Ramos (cell line): ENCODE data around the gene USP46.

Experiments used
- in situ Hi-C: fragments of 300-500 bp; cut with MboI; formaldehyde crosslinking; loops from one replicate; pipeline ENCODE4 v1.14.3; 2022; ENCODE audit warnings: low sequenced_read_pairs; ENCODE audit not compliant: unreplicated experiment

USP46 gene

GRCh38 chr4:52659001-52659721 lies at the start of gene USP46:
TSS of gene USP46 (minus strand) at chr4:52659301. CDS start at chr4:52659150, 151 bp downstream.
- in situ Hi-C loops, result no loop called here

GRCh38 chr4:52704661-52705060 lies 45.6 kb upstream of the USP46 start:
- in situ Hi-C loops, result no loop called here

- in situ Hi-C loops, result no loop called here
These were observed 45.0 kb upstream of the USP46 start for GRCh38 chr4:52704133-52704532.

- in situ Hi-C loops, result no loop called here
These were observed 42.1 kb upstream of the USP46 start for GRCh38 chr4:52701207-52701606.

- in situ Hi-C loops, result no loop called here
These were observed 35.8 kb upstream of the USP46 start for GRCh38 chr4:52694936-52695335.

- in situ Hi-C loops, result no loop called here
These were observed 34.4 kb upstream of the USP46 start for GRCh38 chr4:52693492-52693891.

GRCh38 chr4:52689096-52689495 lies 30.0 kb upstream of the USP46 start:
- in situ Hi-C loops, result no loop called here

- in situ Hi-C loops, result no loop called here
These were observed 28.6 kb upstream of the USP46 start for GRCh38 chr4:52687696-52688095.

- in situ Hi-C loops, result no loop called here
These were observed 26.2 kb upstream of the USP46 start for GRCh38 chr4:52685316-52685715.

GRCh38 chr4:52684896-52685295 lies 25.8 kb upstream of the USP46 start:
- in situ Hi-C loops, result no loop called here

- in situ Hi-C loops, result no loop called here
These were observed 21.3 kb upstream of the USP46 start for GRCh38 chr4:52680381-52680780.

GRCh38 chr4:52676536-52676935 lies 17.4 kb upstream of the USP46 start:
- in situ Hi-C loops, result no loop called here

- in situ Hi-C loops, result no loop called here
These were observed 16.0 kb upstream of the USP46 start for GRCh38 chr4:52675111-52675510.

GRCh38 chr4:52670739-52671138 lies 11.6 kb upstream of the USP46 start:
- in situ Hi-C loops, result no loop called here

- in situ Hi-C loops, result no loop called here
These were observed 11.0 kb upstream of the USP46 start for GRCh38 chr4:52670121-52670520.

GRCh38 chr4:52665592-52665991 lies 6.5 kb upstream of the USP46 start:
- in situ Hi-C loops, result loop anchor here (10.0 kb wide), 1 partner anchor 291 kb away; no protein-coding TSS in a partner anchor

GRCh38 chr4:52664479-52664878 lies 5.4 kb upstream of the USP46 start:
- in situ Hi-C loops, result loop anchor here (10.0 kb wide), 1 partner anchor 290 kb away; no protein-coding TSS in a partner anchor

- in situ Hi-C loops, result loop anchor here (10.0 kb wide), 1 partner anchor 287 kb away; no protein-coding TSS in a partner anchor
These were observed 3.0 kb upstream of the USP46 start for GRCh38 chr4:52661966-52662690.

- in situ Hi-C loops, result loop anchor here (10.0 kb wide), 1 partner anchor 286 kb away; no protein-coding TSS in a partner anchor
These were observed 1.5 kb upstream of the USP46 start for GRCh38 chr4:52660643-52661042.

- in situ Hi-C loops, result loop anchor here (10.0 kb wide), 1 partner anchor 285 kb away; no protein-coding TSS in a partner anchor
These were observed 691 bp upstream of the USP46 start for GRCh38 chr4:52659722-52660261.

- in situ Hi-C loops, result no loop called here
These were observed 480 bp downstream of the USP46 start for GRCh38 chr4:52658641-52659000.
